ACHN (cell line): Measurements from ENCODE around the gene PTPN22.

Source experiments
- DNase-seq: peaks from one replicate; pipeline ENCODE4 v3.0.0-alpha.2; 2015
- in situ Hi-C: cut with HindIII; loops from 2 replicates; pipeline ENCODE4 v1.10.0; 2017; ENCODE audit warnings: low sequenced_read_pairs, low pct_ligation_motif_present, low pct_unique_long_range_greater_than_20kb

The PTPN22 gene

GRCh38 chr1:113871597-113872113, at the start of gene PTPN22:
Gene PTPN22 (minus strand): TSS chr1:113871712.
- in situ Hi-C loops, result no loop called here
- DNase-seq, result peak; percentile 32

GRCh38 chr1:113918243-113918642, 46.7 kb upstream of the PTPN22 start:
- DNase-seq, result no peak
- in situ Hi-C loops, result no loop called here

GRCh38 chr1:113917400-113918082, 46.0 kb upstream of the PTPN22 start:
- in situ Hi-C loops, result no loop called here
- DNase-seq, result no peak

- no peak for DNase-seq
- in situ Hi-C loops, result no loop called here
These were observed 45.5 kb upstream of the PTPN22 start for GRCh38 chr1:113916974-113917373.

GRCh38 chr1:113913887-113914664, 42.6 kb upstream of the PTPN22 start:
- DNase-seq, result no peak
- in situ Hi-C loops, result no loop called here

GRCh38 chr1:113913312-113913668, 41.8 kb upstream of the PTPN22 start:
- DNase-seq, result no peak
- in situ Hi-C loops, result no loop called here

GRCh38 chr1:113912594-113913311, 41.2 kb upstream of the PTPN22 start:
- in situ Hi-C loops, result no loop called here
- DNase-seq, result no peak

- in situ Hi-C loops, result no loop called here
- no peak for DNase-seq
These were observed 33.9 kb upstream of the PTPN22 start for GRCh38 chr1:113905435-113905861.

GRCh38 chr1:113904674-113905434, 33.3 kb upstream of the PTPN22 start, which contains the start of the genes AP4B1 and DCLRE1B:
Gene AP4B1 (minus strand): TSS chr1:113904799. CDS start chr1:113904717, 82 bp downstream.
Gene DCLRE1B (plus strand): TSS chr1:113905326. CDS start chr1:113905587, 261 bp downstream.
- peak; percentile 98 for DNase-seq
- in situ Hi-C loops, result no loop called here

GRCh38 chr1:113904293-113904673, 32.8 kb upstream of the PTPN22 start:
- in situ Hi-C loops, result no loop called here

GRCh38 chr1:113903501-113904292, 32.2 kb upstream of the PTPN22 start:
- in situ Hi-C loops, result no loop called here
- peak; percentile 11 for DNase-seq

More at GRCh38 chr1:113904293-113904673, 32.8 kb upstream of the PTPN22 start:
- DNase-seq, result no peak

- no peak for DNase-seq
- in situ Hi-C loops, result no loop called here
These were observed 29.7 kb upstream of the PTPN22 start for GRCh38 chr1:113901191-113901590.

- in situ Hi-C loops, result no loop called here
- no peak for DNase-seq
These were observed 27.6 kb upstream of the PTPN22 start for GRCh38 chr1:113899111-113899510.

GRCh38 chr1:113898241-113898814, 26.8 kb upstream of the PTPN22 start:
- in situ Hi-C loops, result no loop called here

GRCh38 chr1:113895961-113896360, 24.4 kb upstream of the PTPN22 start:
- DNase-seq, result no peak
- in situ Hi-C loops, result no loop called here

More at GRCh38 chr1:113898241-113898814, 26.8 kb upstream of the PTPN22 start:
- no peak for DNase-seq

GRCh38 chr1:113895098-113895497, 23.6 kb upstream of the PTPN22 start:
- in situ Hi-C loops, result no loop called here
- DNase-seq, result no peak

- in situ Hi-C loops, result no loop called here
These were observed 21.8 kb upstream of the PTPN22 start for GRCh38 chr1:113893267-113893666.

More at GRCh38 chr1:113893267-113893666, 21.8 kb upstream of the PTPN22 start:
- no peak for DNase-seq
